H9 (cell line): Measurements from ENCODE around the gene CEMIP2. TPM values are rescaled to one million over a fixed set of nuclear protein-coding genes. Genes with fewer than 3 reads are reported as not detected.
A peak's percentile ranks its signal among the peaks of the same experiment; 100 is the strongest.

Experiments
- DNase-seq: peaks from one replicate; pipeline ENCODE4 v3.0.0-alpha.2; 2017
- H2AFZ ChIP-seq: one replicate; pipeline ENCODE4 v1.6.1; 2013; ENCODE audit warnings: mild to moderate bottlenecking, low read length, control low read depth, moderate library complexity
- H2AK5ac ChIP-seq: 2 replicates; pipeline ENCODE4 v1.6.1; 2013; ENCODE audit warnings: low read length, control low read depth, mixed read lengths; ENCODE audit not compliant: insufficient read length
- H2BK120ac ChIP-seq: one replicate; pipeline ENCODE4 v1.6.1; 2013; ENCODE audit warnings: low read depth, mild to moderate bottlenecking, low read length, control low read depth, inconsistent platforms; ENCODE audit not compliant: poor library complexity, severe bottlenecking
- H2BK12ac ChIP-seq: 2 replicates; pipeline ENCODE4 v1.6.1; 2013; ENCODE audit warnings: low read length, control low read depth, mixed read lengths, low read depth; ENCODE audit not compliant: insufficient read length
- H2BK15ac ChIP-seq: 2 replicates; pipeline ENCODE4 v1.6.1; 2013; ENCODE audit warnings: low read depth, low read length, control low read depth
- H2BK20ac ChIP-seq: one replicate; pipeline ENCODE4 v1.6.1; 2013; ENCODE audit warnings: low read depth, mild to moderate bottlenecking, low read length, control low read depth, inconsistent platforms; ENCODE audit not compliant: poor library complexity, severe bottlenecking
- H2BK5ac ChIP-seq: 2 replicates; pipeline ENCODE4 v1.6.1; 2013; ENCODE audit warnings: low read length, control low read depth, mixed read lengths; ENCODE audit not compliant: insufficient read length
- H3K14ac ChIP-seq: 2 replicates; pipeline ENCODE4 v1.6.1; 2013; ENCODE audit warnings: low read length, control low read depth; ENCODE audit not compliant: insufficient read depth
- H3K18ac ChIP-seq: 2 replicates; pipeline ENCODE4 v1.6.1; 2013; ENCODE audit warnings: low read depth, mild to moderate bottlenecking, mixed read lengths, low read length, control low read depth; ENCODE audit not compliant: insufficient read length
- H3K23ac ChIP-seq: 2 replicates; pipeline ENCODE4 v1.6.1; 2013; ENCODE audit warnings: low read length, control low read depth, mixed read lengths, low read depth; ENCODE audit not compliant: insufficient read length
- H3K23me2 ChIP-seq: 2 replicates; pipeline ENCODE4 v1.6.1; 2013; ENCODE audit warnings: low read depth, mild to moderate bottlenecking, mixed read lengths, low read length, control low read depth; ENCODE audit not compliant: insufficient read length, poor library complexity, severe bottlenecking
- H3K27ac ChIP-seq: 2 replicates; pipeline ENCODE4 v1.5.1; 2013; ENCODE audit warnings: low read length, control low read depth, mixed read lengths, low read depth; ENCODE audit not compliant: insufficient read length
- H3K27me3 ChIP-seq: 2 replicates; pipeline ENCODE4 v1.6.1; 2013; ENCODE audit warnings: low read length, control low read depth, inconsistent platforms; ENCODE audit not compliant: insufficient read depth
- H3K4ac ChIP-seq: 2 replicates; pipeline ENCODE4 v1.6.1; 2013; ENCODE audit warnings: low read depth, mild to moderate bottlenecking, control low read depth, inconsistent platforms, low read length, moderate library complexity
- H3K4me1 ChIP-seq: 2 replicates; pipeline ENCODE4 v1.6.1; 2013; ENCODE audit warnings: low read length, control low read depth, inconsistent platforms; ENCODE audit not compliant: insufficient read depth
- H3K4me2 ChIP-seq: 2 replicates; pipeline ENCODE4 v1.6.1; 2013; ENCODE audit warnings: low read length, control low read depth, mixed read lengths; ENCODE audit not compliant: insufficient read length, insufficient read depth
- H3K56ac ChIP-seq: 2 replicates; pipeline ENCODE4 v1.6.1; 2013; ENCODE audit warnings: low read depth, mild to moderate bottlenecking, mixed read lengths, low read length, control low read depth; ENCODE audit not compliant: insufficient read length
- H3K79me1 ChIP-seq: 2 replicates; pipeline ENCODE4 v1.6.1; 2013; ENCODE audit warnings: low read depth, mild to moderate bottlenecking, moderate library complexity, low read length, control low read depth, inconsistent platforms; ENCODE audit not compliant: insufficient read depth, poor library complexity, severe bottlenecking
- H3K79me2 ChIP-seq: 2 replicates; pipeline ENCODE4 v1.6.1; 2013; ENCODE audit warnings: low read length, control low read depth, inconsistent platforms; ENCODE audit not compliant: insufficient read depth
- H3K9ac ChIP-seq: 2 replicates; pipeline ENCODE4 v1.6.1; 2013; ENCODE audit warnings: low read length, control low read depth, mixed read lengths; ENCODE audit not compliant: insufficient read length; ENCODE audit errors: extremely low read depth
- H3K9me3 ChIP-seq: one replicate; pipeline ENCODE4 v1.6.1; 2013; ENCODE audit warnings: low read depth, low read length, inconsistent platforms; ENCODE audit not compliant: control insufficient read depth
- H3T11ph ChIP-seq: one replicate; pipeline ENCODE4 v1.6.1; 2013; ENCODE audit warnings: mild to moderate bottlenecking, low read length, control low read depth, inconsistent platforms
- H4K20me1 ChIP-seq: one replicate; pipeline ENCODE4 v1.6.1; 2013; ENCODE audit not compliant: control insufficient read depth, insufficient read length, insufficient read depth
- H4K5ac ChIP-seq: 2 replicates; pipeline ENCODE4 v1.6.1; 2013; ENCODE audit warnings: low read depth, mild to moderate bottlenecking, mixed read lengths, low read length, control low read depth; ENCODE audit not compliant: insufficient read length
- H4K8ac ChIP-seq: replicated peaks from 2 replicates; pipeline ENCODE4 v1.6.1; 2013; ENCODE audit warnings: low read length, control low read depth, mixed read lengths, low read depth; ENCODE audit not compliant: insufficient read length
- H4K91ac ChIP-seq: 2 replicates; pipeline ENCODE4 v1.6.1; 2013; ENCODE audit warnings: low read depth, mild to moderate bottlenecking, moderate library complexity, mixed read lengths, low read length, control low read depth; ENCODE audit not compliant: insufficient read length
- H3K27ac Mint-ChIP-seq, 3 experiments: 2 replicates in 2 of 3; 3 replicates in 1 of 3; pipeline ENCODE4 v1.8.0; 2020 to 2021; ENCODE audit warnings: mixed read lengths in 3 of 3, mild to moderate bottlenecking in 1 of 3, moderate library complexity in 1 of 3
- H3K27me3 Mint-ChIP-seq: 2 replicates; pipeline ENCODE4 v1.8.0; 2021; ENCODE audit warnings: low read depth, mild to moderate bottlenecking, moderate library complexity, mixed read lengths
- H3K36me3 Mint-ChIP-seq, 3 experiments: 2 replicates in 2 of 3; 3 replicates in 1 of 3; pipeline ENCODE4 v1.8.0; 2020 to 2021; ENCODE audit warnings: low read depth in 3 of 3, mixed read lengths in 3 of 3; ENCODE audit not compliant: insufficient read depth in 1 of 3
- H3K4me1 Mint-ChIP-seq, 2 experiments: 2 replicates each; pipeline ENCODE4 v1.8.0; 2020; ENCODE audit warnings: mixed read lengths in 2 of 2
- H3K4me3 Mint-ChIP-seq, 2 experiments: 2 replicates in 1 of 2; 3 replicates in 1 of 2; pipeline ENCODE4 v1.8.0; 2020 to 2021; ENCODE audit warnings: mild to moderate bottlenecking in 2 of 2, mixed read lengths in 2 of 2, moderate library complexity in 1 of 2
- H3K9me3 Mint-ChIP-seq, 2 experiments: 2 replicates in 1 of 2; 3 replicates in 1 of 2; pipeline ENCODE4 v1.8.0; 2020; ENCODE audit warnings: mild to moderate bottlenecking in 2 of 2, mixed read lengths in 2 of 2, moderate library complexity in 1 of 2
- CTCF ChIP-seq: fragments of 200-600 bp; sonication (generic); conservative IDR thresholded peaks from 3 replicates; pipeline ENCODE4 v1.8.0; 2021; ENCODE audit warnings: antibody characterized with exemption, mild to moderate bottlenecking
- WGBS: extraction: QIAGEN DNeasy Blood & Tissue Kit; methylation state at CpG from one replicate; pipeline ENCODE4 v1.1.7; 2013; ENCODE audit warnings: missing lambda C conversion rate, low lambda C conversion rate, mixed read lengths; ENCODE audit not compliant: insufficient read length; ENCODE audit errors: extremely low coverage; 5-methylcytosine and 5-hydroxymethylcytosine counted together
- total RNA-seq: library from RNA; stranded (reverse); gene quantifications from 2 replicates; pipeline ENCODE4 v1.2.1, GENCODE V29; 2021

CEMIP2 gene
- total RNA-seq, 1 experiment from 2014 or later = 77.2 TPM

- H3K36me3 Mint-ChIP-seq = peaks cover 22 to 74% (median 73%) of the 10 kb centered on the region in 3 experiments; a peak in 5 of 7 replicates
- no peak overlapping the region for H2BK12ac ChIP-seq
- no peak overlapping the region for H4K5ac ChIP-seq
These were observed 25.1 kb downstream of the CEMIP2 start for GRCh38 chr9:71743217-71743705.

More at GRCh38 chr9:71743217-71743705, 25.1 kb downstream of the CEMIP2 start:
- no peak overlapping the region for H3K14ac ChIP-seq
- H2AFZ ChIP-seq = no peak overlapping the region
- H3K18ac ChIP-seq = no peak overlapping the region
- no peaks in the 10 kb centered on the region for H3K9me3 ChIP-seq
- no peak overlapping the region for H3T11ph ChIP-seq
- H2BK5ac ChIP-seq = no peak overlapping the region
- no peak for DNase-seq
- H4K8ac ChIP-seq = no peak overlapping the region
- H3K79me2 ChIP-seq = 0 out of 2 replicates have a peak, but pooled peaks cover 1% of the 10 kb centered on the region
- H3K4me3 Mint-ChIP-seq = no peak overlapping the region
- WGBS = no CpG with 5 or more reads among the region's 5 CpGs
- no peaks in the 10 kb centered on the region for H3K27me3 Mint-ChIP-seq
- no peaks in the 10 kb centered on the region for H3K23me2 ChIP-seq
- H3K27ac Mint-ChIP-seq = peak overlapping the region in 1 of 3 experiments; percentile 55; a peak in 1 of 7 replicates
- H2BK120ac ChIP-seq = no peak overlapping the region
- peaks cover 4% of the 10 kb centered on the region for H3K79me1 ChIP-seq
- H3K4ac ChIP-seq = no peak overlapping the region
- H2BK15ac ChIP-seq = no peak overlapping the region
- peaks cover 11% of the 10 kb centered on the region; the same call in 1 of the 2 replicates for H3K4me1 ChIP-seq
- no peak overlapping the region for H3K4me2 ChIP-seq
- no peak overlapping the region for H4K91ac ChIP-seq
- no peak overlapping the region for H2BK20ac ChIP-seq
- no peak overlapping the region for H3K9ac ChIP-seq
- H3K27ac ChIP-seq = no peak overlapping the region
- TF ChIP-seq CTCF = no peak
- peaks cover 44% of the 10 kb centered on the region in 2 experiments for H3K4me1 Mint-ChIP-seq
- no peak overlapping the region for H3K56ac ChIP-seq
- no peaks in the 10 kb centered on the region for H3K27me3 ChIP-seq
- H3K9me3 Mint-ChIP-seq = no peaks in the 10 kb centered on the region
- no peaks in the 10 kb centered on the region for H4K20me1 ChIP-seq
- H3K23ac ChIP-seq = no peak overlapping the region
- H2AK5ac ChIP-seq = no peak overlapping the region
